GM23248 (cell line): Measurements from ENCODE around the gene POU2F1.

Experiments
- EZH2 ChIP-seq: fragments of 200-600 bp; sonication (generic); IDR thresholded peaks from 2 replicates; pipeline ENCODE4 v1.6.1; 2018; ENCODE audit warnings: antibody characterized with exemption, mild to moderate bottlenecking; ENCODE audit not compliant: insufficient read depth, poor library complexity, severe bottlenecking
- EZH2phosphoT487 ChIP-seq: fragments of 200-600 bp; sonication (generic); IDR thresholded peaks from 2 replicates; pipeline ENCODE4 v1.6.1; 2018; ENCODE audit warnings: antibody characterized with exemption, moderate library complexity, mild to moderate bottlenecking, low read depth; ENCODE audit not compliant: insufficient read depth

DNA sequence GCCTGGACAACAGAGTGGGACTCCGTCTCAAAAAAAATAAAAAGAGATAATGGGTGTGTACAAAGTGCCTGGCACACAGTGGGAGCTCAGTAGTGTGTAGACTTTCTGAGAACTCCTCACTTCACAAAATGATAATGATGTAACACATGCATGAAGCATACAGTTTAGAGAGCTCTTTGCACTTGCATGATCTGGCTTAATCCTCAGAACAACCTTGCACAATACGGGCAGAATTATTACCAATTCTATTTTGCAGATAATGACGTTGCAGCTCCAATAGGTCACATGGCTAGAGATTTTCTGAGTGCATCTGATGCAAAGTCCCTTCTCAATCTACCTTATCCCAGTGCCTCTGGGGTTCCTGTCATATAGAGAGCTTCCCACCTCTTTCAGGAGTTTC is 226.3 kb downstream of the POU2F1 start:
- TF ChIP-seq EZH2phosphoT487 (no peak), EZH2 (no peak)
